HG03095 (cell line): Measurements from ENCODE around the gene EFHC1.
A peak's percentile ranks its signal among the peaks of the same experiment; 100 is the strongest.

Experiments used
- ATAC-seq: cut with Tn5 transposase; IDR thresholded peaks from one replicate; pipeline ENCODE4 v1.9.1; 2021; ENCODE audit warnings: moderate library complexity; ENCODE audit not compliant: unreplicated experiment

Gene EFHC1

DNA sequence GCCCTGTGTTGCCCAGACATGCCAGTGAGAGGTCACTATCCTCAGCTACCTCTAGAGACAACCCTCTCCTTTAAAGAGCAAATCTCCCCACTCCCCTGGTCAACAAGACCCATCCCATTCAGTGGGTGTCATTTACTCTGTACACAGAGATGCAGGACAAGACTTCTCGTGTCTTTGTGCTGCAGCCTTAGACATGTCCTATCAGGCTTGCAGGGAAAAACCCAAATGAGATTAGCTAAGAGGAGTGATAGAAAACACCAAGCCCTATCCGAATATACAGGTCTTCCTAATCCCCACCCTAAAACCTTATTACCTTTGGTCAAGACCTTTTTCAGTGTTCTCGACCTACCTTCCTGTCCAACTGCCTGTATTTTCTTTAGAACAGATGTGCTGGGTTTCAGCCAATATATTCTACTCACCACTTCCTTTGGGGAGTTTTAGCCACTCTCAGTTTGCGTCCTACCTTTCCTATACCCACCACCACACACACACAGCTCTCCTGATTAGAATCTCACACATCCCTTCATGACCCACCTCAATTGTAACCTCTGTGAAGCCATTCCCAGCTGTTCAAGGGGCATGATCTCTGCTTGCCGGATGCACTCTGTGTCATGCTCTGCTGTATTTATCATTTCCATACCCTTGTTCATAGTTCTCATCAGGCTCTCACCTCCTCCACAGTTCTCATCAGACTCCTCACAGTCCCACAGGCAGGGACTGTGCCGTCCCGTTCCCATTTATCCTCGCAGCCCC is 117.0 kb downstream of the EFHC1 start:
- peak; percentile 56 for ATAC-seq

DNA sequence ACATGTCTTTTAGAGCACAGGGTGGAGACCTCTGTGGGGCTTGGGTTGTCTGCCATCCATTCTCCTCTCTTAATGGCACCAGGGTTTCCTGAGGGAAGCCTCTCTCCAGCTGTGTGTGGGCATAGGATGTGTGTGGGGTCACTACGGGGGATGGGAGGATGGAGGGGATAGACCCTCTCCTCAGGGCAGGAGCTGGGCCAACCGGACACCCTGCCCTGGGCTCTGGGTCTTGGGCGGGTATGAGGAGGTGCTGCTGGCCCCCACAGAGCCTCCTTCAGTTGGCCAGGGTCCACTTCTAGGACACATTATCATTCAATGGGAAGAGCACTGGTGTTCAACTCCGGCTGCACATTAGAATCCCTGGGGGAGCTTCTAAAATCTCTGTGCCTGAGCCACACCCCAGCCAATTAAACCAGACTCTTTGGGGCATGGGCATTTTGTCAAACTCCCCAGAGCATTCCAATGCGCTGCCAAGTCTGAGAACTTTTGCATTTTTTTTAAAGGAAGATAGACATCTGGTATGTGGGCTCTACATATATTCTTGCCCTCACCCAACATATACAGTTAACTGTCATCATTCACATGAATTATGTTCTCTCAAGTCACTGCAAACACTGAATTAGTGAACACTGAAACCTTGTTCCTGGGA is 118.2 kb downstream of the EFHC1 start:
- ATAC-seq, result no peak

DNA sequence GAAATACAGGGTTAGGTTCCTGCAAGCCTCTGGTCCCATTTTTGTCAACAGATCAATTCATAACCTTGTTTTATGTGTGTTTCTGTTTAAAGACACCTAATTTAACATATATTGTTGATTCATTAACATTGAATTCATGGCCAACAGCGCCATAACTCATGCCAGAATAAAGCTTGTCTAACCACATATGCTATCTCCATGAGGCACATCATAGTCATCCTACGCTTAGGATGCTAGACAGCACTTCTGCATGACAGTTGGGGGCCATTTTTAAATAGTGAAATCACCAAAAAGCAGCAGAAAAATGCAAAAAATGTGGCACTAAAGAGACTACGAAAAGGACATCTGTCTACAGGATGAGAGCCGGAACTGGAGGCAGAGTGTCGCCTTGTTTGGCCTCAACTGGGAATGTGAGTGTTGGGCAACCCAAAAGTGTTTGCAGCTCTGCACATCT is 118.8 kb downstream of the EFHC1 start:
- ATAC-seq, result no peak

DNA sequence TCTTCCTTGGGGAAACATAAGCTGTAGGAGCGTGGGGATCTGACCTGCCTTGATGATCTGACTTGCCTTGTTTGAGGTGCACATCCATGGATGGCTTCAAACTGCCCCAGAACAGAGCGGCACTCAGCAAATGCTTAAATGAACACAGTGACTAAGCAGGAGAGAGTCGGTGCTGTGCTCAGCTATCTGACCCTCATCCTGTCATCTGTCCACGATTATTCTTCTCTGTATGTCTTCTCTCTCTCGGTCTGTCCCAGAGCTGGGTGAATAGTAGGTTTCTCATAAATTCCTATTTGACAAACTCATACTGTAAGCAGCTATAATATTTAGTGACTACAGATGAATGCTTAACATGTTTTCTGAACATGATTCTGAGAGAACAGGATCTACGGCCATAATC is 119.5 kb downstream of the EFHC1 start:
- ATAC-seq, result no peak

DNA sequence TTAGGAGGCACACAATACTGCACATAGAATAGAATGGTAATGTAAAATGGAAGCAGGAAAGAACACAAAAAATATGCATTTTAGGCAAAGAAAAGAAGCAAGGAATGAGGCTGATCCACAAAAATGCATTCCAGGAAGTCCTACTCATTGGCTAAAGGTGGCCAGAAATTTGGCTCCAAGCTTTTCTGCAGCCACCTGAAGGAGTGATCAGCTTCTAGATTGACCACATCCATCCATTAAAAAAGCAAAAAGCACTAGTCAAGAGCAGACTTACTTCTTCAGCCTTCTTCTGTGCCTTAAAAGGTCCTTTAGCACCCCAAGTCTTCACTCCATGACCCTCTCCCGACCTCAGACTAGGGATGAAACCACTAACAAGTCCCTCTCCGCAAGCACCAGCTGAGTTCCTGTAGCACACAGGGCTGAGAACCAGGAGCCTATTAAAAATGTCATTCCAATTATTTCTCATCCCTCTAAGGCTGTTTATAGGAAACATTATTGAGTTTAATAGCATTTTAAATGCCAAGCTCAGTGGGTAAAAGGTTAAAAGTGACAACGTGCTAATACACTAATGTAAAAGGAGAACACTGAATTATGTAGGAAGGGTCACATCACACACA is 120.3 kb downstream of the EFHC1 start:
- no peak for ATAC-seq

DNA sequence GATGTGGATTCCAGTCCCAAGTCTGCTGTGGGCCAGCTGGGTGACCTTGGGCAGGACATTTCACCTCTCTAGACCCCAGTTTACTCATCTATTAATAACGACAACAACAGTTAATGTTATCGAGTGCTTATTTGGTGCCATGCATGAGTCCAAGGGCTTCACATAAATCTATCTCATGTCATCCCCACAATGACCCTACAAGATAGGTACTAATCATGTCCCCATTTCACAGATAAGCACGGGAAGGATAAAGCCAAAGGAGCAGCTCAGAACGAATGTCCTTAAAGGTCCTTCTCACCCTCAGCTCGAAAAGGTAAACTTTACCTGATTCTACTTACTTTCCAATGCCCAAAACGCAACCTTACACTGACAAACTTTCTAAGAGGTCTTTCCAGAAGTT is 121.0 kb downstream of the EFHC1 start:
- ATAC-seq, result no peak

DNA sequence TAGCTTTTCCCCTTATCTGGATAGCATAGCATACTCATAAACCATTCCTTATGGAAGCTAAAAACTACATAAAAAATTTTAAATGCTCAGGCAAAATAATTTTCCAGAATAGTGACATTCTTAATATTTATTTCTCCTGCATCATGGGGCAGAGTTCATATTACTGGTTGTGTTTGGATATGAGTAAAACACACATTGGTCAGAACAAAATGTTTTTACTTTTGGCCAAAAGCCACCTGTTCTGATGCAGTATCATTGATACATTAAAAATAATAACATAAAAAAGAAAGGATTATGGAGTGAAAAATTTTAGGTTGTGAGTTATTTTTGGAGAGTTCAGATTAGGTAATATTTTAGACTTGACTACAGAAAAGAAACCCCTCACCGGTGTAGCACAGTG is 123.1 kb downstream of the EFHC1 start:
- ATAC-seq, result no peak

DNA sequence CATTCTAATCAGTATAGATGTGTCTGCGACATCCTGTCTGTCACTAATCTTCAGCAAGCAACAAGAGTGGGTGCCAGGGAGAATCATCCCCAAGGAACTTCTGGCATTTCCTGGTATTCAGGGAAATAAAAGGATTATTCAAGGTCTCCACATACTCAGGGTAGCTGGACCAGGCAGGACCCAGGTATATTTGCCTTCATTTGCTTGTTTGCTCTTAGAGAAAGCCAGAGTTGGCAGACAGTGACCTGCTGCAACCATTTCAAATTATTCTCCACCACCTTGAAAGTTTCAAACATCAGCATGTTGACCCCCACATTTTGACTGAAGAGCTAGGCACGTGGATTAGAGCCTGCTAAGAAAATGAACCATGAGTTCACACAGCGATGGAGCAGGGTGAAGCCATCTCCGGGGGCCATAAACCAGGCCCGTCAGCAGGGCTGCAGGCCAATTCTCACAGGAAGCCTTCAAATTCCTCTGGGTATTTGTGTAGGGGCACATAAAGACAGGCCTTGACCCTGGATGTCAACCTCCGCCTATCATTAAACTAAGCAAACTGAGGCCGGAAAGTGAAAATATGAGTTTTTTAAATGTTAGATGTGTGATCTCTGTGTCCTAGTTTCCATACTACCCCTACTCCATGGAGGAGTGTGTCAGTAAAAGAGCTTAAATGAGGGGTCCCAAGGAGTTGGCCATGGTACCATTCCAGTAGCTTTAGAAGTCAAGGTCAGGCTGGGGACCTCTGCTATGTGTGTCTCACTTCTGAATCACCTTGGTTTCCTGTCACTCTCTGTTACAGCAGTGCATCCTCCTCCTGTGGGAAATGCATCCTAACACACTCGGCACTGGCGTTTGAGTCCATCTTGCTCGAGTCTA is 123.8 kb downstream of the EFHC1 start:
- no peak for ATAC-seq

DNA sequence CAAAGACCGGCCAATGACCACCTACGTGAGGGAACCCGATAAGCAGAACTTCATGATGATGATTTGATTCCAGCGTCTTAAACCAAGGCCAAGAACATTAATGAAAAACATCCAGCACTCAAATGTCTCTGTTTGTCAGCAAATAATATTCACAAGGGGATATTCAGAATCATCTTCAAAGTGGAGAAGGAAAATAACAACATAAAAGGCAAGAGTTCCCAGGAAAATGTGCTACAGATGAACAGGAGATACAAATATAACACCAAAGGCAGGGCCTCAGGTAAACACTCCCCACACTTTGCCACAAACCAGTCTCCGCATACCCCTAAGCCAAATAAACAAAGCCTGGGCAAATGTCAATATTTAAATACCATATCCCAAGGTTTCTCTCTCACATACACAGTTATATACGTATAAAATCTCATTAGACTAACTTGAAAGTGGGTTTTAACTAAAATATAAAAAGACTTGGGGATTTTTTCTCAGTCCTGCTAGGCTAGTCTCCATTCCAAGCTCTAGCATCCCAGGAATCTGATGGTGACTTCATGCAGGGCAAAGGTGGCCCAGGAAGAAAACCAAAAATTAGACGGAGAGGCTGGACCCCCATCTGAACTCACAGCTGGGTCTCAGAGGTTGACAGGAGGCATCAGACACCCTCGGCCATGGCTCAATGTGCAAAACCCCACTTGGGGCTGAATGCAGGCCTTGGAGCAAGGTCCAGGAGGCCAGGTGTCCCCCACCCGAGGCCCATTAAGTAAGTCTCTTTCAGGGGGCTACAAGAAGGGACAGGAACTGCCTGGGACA is 124.7 kb downstream of the EFHC1 start:
- ATAC-seq, result no peak

DNA sequence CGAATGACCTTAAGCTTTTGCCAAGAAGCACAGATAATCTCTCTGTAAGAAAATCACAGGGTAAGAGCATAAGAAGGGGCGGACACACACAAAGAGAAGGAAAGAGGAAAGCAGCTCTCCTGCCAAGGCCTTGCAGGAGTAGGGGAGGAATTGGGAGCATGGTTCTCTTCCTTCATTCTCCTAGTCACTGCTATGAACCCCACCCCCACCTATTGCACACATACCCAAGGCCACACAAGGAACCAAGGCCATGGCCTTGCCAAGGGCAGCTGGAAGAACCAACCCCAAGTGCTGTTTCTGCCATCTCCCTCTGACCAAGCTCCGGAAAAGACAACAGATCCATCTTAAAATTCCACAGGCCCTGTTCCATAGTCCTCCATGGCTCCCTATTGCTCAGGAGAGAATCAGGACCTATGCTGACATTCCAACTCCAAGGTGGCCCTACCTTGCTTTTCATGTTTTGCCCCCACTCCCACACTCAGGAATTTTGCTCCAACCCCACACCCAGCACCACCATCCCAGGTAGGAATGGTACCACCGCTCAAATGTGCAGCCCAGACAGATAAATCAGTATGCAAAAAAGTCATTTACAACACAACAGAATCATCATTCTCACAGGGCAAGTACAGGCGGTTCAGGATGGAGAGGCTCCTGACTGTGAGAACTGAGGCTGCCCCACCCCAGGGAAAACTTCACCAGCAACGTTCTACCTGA is 125.4 kb downstream of the EFHC1 start:
- no peak for ATAC-seq

DNA sequence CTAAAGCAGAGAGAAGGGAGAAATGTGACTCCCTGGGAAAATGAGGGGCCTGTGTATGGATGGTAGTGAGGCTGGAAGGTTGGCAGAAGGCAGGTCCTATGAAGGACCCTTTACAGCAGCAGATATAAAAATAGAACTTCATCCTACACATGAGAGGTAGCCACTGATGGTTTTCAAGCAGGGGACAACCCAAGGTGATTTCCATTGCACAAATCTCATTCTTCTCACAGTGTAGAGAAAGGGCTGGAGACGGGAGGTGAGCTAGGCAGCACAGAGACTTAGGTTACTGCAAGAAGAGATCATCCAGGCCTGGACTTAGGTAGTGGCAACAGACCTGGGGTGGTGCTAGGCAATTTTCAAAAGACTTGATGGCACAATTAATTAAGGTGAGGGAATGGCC is 126.0 kb downstream of the EFHC1 start:
- peak; percentile 51 for ATAC-seq

DNA sequence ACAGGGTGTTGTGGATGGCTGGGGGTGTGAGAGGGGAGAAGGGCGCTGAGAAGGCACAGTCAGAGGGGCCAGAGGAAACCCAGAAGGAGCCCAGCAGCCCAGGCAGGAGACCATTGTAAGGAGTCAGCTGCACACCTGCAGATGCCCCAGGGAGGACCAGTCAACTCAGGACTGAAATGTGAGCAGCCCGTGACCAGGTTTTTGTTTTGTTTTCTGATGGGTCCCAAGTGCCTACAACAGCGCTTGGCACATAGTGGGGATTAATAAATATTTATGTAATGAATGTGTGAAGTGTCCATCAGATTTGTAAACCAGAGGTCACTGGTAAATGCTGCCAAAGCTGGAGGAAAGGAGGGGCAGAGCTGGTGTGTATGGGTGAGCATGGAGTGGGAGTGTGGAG is 126.5 kb downstream of the EFHC1 start:
- ATAC-seq, result peak; percentile 89

DNA sequence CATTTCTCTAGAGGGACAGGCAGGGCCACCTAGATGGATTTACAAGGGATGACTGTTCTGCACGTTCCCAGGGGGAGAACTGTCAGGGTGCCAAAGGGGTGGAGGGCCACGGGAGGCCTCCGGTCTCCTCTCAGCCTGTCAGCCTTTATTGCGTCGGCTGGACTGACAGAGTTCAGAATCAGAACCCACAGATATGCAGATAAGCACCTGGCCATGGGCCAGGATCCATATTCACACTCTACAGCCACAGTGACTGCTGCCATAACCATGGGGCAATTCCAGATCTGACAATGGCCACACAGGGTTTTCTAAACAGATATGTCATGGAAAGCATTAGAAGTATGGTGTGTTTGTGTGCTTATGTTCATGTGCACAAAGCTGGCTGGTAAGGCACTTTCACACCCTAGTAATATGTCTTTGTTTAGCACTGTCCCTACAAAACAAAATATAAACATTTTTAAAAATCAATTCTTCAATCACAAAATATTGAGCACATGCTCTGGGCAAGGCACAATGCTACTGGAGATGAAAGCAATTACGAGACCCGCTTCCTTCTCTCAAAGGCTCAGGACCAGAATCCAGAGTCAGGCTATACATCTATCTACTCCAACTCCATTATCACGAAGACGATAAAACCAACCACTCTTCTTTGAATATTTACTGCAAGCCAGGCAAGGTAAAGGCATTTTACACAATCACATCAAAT is 127.7 kb downstream of the EFHC1 start:
- ATAC-seq, result no peak

DNA sequence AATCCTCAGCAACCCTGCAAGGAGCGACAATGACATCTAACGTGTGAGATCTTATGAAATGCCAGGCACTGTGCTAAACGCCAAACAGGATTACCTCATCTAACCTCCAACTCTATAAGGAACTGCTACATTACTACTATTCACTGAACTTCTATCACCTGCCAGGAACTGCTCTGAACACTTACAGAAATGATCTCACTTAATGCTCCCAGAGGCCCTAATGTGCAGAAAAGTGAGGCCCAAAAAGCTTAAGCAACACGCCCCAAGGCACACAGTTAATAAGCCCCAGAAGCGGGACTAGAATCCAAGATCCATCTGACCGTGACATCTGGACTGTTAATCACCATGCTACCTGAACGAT is 128.2 kb downstream of the EFHC1 start:
- no peak for ATAC-seq

DNA sequence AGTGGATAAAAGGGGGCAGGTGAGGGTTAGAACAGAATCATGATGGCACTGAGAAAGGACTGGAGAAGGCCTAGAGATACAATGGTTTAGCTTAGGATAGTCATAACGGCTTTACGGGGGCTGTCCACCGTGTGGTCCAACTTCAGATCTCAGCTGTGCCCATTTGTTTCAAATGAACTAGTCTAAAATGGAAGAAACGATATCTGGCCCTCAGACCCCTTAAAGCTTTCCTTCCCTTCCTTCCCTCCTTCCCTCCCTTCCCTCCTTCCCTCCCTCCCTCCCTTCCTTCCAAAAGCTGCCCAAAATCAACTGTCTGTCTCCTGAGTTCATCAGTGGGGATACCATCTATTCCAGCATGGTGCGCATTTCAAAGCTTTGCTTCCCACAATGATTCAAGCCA is 128.9 kb downstream of the EFHC1 start:
- no peak for ATAC-seq

DNA sequence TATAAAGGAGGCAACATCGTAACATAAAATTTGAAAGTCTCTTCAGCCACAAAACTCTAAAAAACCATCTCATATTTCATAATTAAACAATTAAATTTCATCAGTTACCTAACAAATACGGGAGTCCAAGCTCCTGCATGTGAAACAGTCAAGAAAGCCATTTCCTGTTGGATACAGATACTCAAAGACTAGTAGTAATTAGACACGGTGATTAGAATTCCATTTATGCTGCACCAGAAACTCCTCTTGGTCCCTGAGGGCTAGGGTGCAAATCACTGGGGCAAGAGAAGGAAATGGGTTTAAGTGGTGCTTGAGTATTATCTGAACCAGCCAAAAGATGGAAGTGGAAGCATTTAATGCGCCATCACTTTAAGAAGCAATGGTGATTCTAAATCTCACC is 129.3 kb downstream of the EFHC1 start:
- no peak for ATAC-seq

DNA sequence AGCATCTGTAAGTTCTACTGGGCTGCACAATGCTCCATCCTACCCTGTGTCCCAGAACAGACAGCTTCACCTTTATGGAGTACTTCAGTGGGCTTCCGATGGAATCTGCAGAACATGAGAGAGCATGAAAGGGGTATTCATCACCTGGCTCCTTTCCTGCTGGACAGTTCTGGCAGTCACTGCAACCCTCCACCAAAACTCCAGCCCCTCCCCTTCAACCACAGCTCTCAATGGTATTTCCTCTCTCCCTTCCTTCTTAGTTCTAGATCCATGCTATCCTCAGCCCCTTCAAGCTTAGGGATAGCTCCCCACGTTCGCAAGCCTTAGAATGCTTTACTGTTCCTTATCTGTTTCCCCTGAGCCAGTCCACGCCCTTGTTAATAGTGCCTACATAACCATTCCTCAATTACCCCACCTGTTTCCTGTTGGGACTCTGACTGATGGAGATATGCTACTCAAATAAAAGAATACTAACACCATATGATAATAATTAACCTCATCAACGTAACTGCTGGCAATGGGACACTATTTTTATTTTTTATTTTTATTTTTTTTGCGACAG is 130.0 kb downstream of the EFHC1 start:
- ATAC-seq, result no peak

DNA sequence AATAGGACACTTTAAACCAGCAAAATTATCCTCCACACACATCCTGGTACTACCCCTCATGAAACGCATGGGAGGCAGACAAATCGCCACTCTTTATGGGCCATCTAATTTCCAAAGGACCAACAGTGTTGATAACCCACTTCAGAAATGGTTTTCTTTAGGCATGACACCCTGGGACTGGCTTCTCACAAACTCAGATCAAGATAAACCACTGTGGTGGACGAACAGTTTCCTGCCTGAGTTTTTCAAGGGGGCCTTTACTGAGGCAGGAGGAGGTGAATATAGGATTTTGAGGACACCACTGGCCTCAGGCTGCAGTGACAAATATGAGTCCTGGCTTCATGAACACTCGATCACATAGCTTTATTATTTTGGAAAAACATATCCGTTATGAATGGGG is 130.7 kb downstream of the EFHC1 start:
- no peak for ATAC-seq
